Keratinocyte (primary cell): ENCODE measurements around the gene SLF1. TPM values are rescaled to one million over a fixed set of nuclear protein-coding genes. Genes with fewer than 3 reads are reported as not detected.

ENCODE experiments used
- DNase-seq: peaks from one replicate; pipeline ENCODE4 v3.0.0-alpha.2; 2011; ENCODE audit warnings: low read depth, missing footprints, low spot score
- FAIRE-seq: peaks from 2 replicates; lab custom pipeline; 2011; peaks lifted over from hg19 to GRCh38; lab: Jason Lieb, UNC
- H2AFZ ChIP-seq: 2 replicates; pipeline ENCODE4 v1.6.0; 2012; ENCODE audit warnings: low read length, control low read depth, inconsistent platforms; ENCODE audit not compliant: control insufficient read depth
- H3K27ac ChIP-seq: 2 replicates; pipeline ENCODE4 v1.5.1; 2011; ENCODE audit warnings: low read length; ENCODE audit not compliant: control insufficient read depth, insufficient read depth
- H3K27me3 ChIP-seq: 3 replicates; pipeline ENCODE4 v1.6.0; 2011; ENCODE audit warnings: low read length; ENCODE audit not compliant: control insufficient read depth, insufficient read depth; ENCODE audit errors: extremely low read depth
- H3K36me3 ChIP-seq, 2 experiments: 2 replicates in 1 of 2; 3 replicates in 1 of 2; pipeline ENCODE4 v1.5.1; 2011; ENCODE audit warnings: low read length in 2 of 2, mild to moderate bottlenecking in 1 of 2; ENCODE audit not compliant: control insufficient read depth in 2 of 2, insufficient read depth in 2 of 2; ENCODE audit errors: extremely low read depth in 1 of 2
- H3K4me1 ChIP-seq: 3 replicates; pipeline ENCODE4 v1.5.1; 2011; ENCODE audit warnings: low read length; ENCODE audit not compliant: control insufficient read depth, insufficient read depth; ENCODE audit errors: extremely low read depth
- H3K4me2 ChIP-seq: 3 replicates; pipeline ENCODE4 v1.6.0; 2011; ENCODE audit warnings: low read depth, low read length; ENCODE audit not compliant: control insufficient read depth, insufficient read depth; ENCODE audit errors: extremely low read depth
- H3K4me3 ChIP-seq, 3 experiments: fragments of 200-600 bp in 1 of 3; sonication (generic) in 1 of 3; 2 replicates in 2 of 3; 3 replicates in 1 of 3; pipeline ENCODE4 v1.5.1; 2011 to 2016; ENCODE audit warnings: low read length in 3 of 3, mild to moderate bottlenecking in 3 of 3, control low read depth in 2 of 3, inconsistent platforms in 1 of 3, low read depth in 1 of 3, mixed read lengths in 1 of 3, mixed run types in 1 of 3, moderate library complexity in 1 of 3; ENCODE audit not compliant: control insufficient read depth in 2 of 3, insufficient read depth in 2 of 3; ENCODE audit errors: extremely low read depth in 1 of 3
- H3K79me2 ChIP-seq: 2 replicates; pipeline ENCODE4 v1.6.0; 2012; ENCODE audit warnings: low read length; ENCODE audit not compliant: control insufficient read depth, insufficient read depth
- H3K9ac ChIP-seq: 3 replicates; pipeline ENCODE4 v1.6.0; 2011; ENCODE audit warnings: low read length; ENCODE audit not compliant: control insufficient read depth, insufficient read depth; ENCODE audit errors: extremely low read depth
- H3K9me1 ChIP-seq: 3 replicates; pipeline ENCODE4 v1.6.0; 2011; ENCODE audit warnings: low read length; ENCODE audit not compliant: control insufficient read depth, insufficient read depth; ENCODE audit errors: extremely low read depth
- H3K9me3 ChIP-seq: 2 replicates; pipeline ENCODE4 v1.5.1; 2012; ENCODE audit warnings: low read depth, low read length; ENCODE audit not compliant: control insufficient read depth
- H4K20me1 ChIP-seq: 3 replicates; pipeline ENCODE4 v1.6.0; 2011; ENCODE audit warnings: low read length; ENCODE audit not compliant: control insufficient read depth, insufficient read depth; ENCODE audit errors: extremely low read depth
- CTCF ChIP-seq, 3 experiments: IDR thresholded peaks in 1 of 3; conservative IDR thresholded peaks in 1 of 3; optimal IDR thresholded peaks in 1 of 3; 2 replicates in 2 of 3; 3 replicates in 1 of 3; pipeline versions ENCODE3 to v1.5.1; 2011; ENCODE audit warnings: low read length in 3 of 3, mild to moderate bottlenecking in 3 of 3, moderate library complexity in 2 of 3, control low read depth in 1 of 3, inconsistent platforms in 1 of 3; ENCODE audit not compliant: insufficient read depth in 2 of 3; ENCODE audit errors: extremely low read depth in 1 of 3
- EZH2 ChIP-seq: IDR thresholded peaks from one replicate; pipeline ENCODE4 v1.6.1; 2012; ENCODE audit warnings: inconsistent platforms, mild to moderate bottlenecking, low read length, moderate library complexity
- dilution Hi-C: fragments of 300-500 bp; cut with MboI; formaldehyde crosslinking; loops from one replicate; pipeline ENCODE4 v1.7.0; 2020; ENCODE audit warnings: low sequenced_read_pairs; ENCODE audit not compliant: extremely low pct_ligation_motif_present
- polyA plus RNA-seq, 5 experiments: library from polyadenylated mRNA; depleted of rRNA in 3 of 5; stranded (reverse) in 3 of 5; stranded (forward) in 1 of 5; unstranded in 1 of 5; fragments of >200 nt; gene quantifications; 1 replicate in 1 of 5; 2 replicates in 3 of 5; 3 replicates in 1 of 5; pipeline versions ENCODE4 v1.2.1 to v1.2.3, GENCODE V29; 2011 to 2012; ENCODE audit warnings: missing spikeins in 2 of 5, low read depth in 1 of 5, low replicate concordance in 1 of 5

The SLF1 gene
- polyA plus RNA-seq, 1 donor (not counting 4 experiments of a cell fraction or from before 2014, with no cell fraction given) = 7.0 TPM

GRCh38 chr5:94670726-94671125, 52.3 kb downstream of the SLF1 start:
- FAIRE-seq (no peak), DNase-seq (no peak)
- Histone ChIP-seq H3K27me3 (no peaks in the 10 kb centered on the region), H3K9ac (no peak overlapping the region), H3K9me1 (no peaks in the 10 kb centered on the region), H3K4me2 (no peak overlapping the region), H3K79me2 (no peaks in the 10 kb centered on the region), H3K36me3 (no peaks in the 10 kb centered on the region), H3K9me3 (no peaks in the 10 kb centered on the region), H3K27ac (no peak overlapping the region), H2AFZ (no peak overlapping the region), H3K4me3 (no peak overlapping the region), H4K20me1 (no peaks in the 10 kb centered on the region), H3K4me1 (peaks cover 5% of the 10 kb centered on the region)
- dilution Hi-C loops = no loop called here
- TF ChIP-seq EZH2 (no peak), CTCF (optimal IDR thresholded peaks at IDR 0.05 in 1 of 3, IDR thresholded peaks at IDR 0.05 in 1 of 3, conservative IDR thresholded peaks at IDR 0.05 in 1 of 3; ENCODE audit: extremely low read depth in 1 of 3, insufficient read depth in 2 of 3, low read length in 3 of 3) (no peak)

GRCh38 chr5:94672746-94673145, 54.3 kb downstream of the SLF1 start:
- Histone ChIP-seq H3K9me1 (no peaks in the 10 kb centered on the region), H3K4me2 (no peak overlapping the region), H3K79me2 (no peaks in the 10 kb centered on the region), H3K9ac (no peak overlapping the region), H3K4me3 (no peak overlapping the region), H3K27ac (no peak overlapping the region), H3K4me1 (peaks cover 5% of the 10 kb centered on the region), H3K27me3 (no peaks in the 10 kb centered on the region), H4K20me1 (no peaks in the 10 kb centered on the region), H2AFZ (no peak overlapping the region), H3K36me3 (no peaks in the 10 kb centered on the region), H3K9me3 (no peaks in the 10 kb centered on the region)
- DNase-seq (no peak), FAIRE-seq (no peak)
- TF ChIP-seq CTCF (optimal IDR thresholded peaks at IDR 0.05 in 1 of 3, IDR thresholded peaks at IDR 0.05 in 1 of 3, conservative IDR thresholded peaks at IDR 0.05 in 1 of 3; ENCODE audit: extremely low read depth in 1 of 3, insufficient read depth in 2 of 3, low read length in 3 of 3) (no peak), EZH2 (no peak)
- dilution Hi-C loops = no loop called here
